ENCODE data around the gene COX6A1. TPM values are rescaled to one million over a fixed set of nuclear protein-coding genes. Genes with fewer than 3 reads are reported as not detected.
"Not testable (repeated sequence)": the region's sequence is repeated elsewhere in the genome, so short reads cannot be mapped to it uniquely, and the experiment has no call there.

Gene COX6A1
- total RNA-seq, 1 donor from 2014 or later: 119 TPM

DNA sequence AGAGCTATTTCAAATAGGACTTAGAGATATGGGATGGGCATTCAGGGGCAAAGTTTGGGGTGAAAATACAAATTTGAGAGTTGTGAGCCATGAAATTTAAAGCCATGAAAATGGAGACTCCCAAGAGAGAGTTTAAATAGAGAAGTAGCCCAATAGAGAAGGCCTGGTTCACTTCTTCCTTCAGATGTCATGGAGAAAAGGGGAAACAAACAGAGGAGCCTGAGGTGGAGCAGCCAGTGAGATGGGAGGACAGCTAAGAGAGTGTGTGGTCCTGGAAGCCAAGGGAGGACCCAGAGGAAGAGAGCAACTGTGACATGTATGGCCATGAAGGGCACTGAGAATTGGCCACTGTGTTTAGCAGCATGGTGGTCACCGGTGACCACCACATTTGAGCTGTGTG lies 45.7 kb downstream of the COX6A1 start:
- DNase-seq (no peak), ATAC-seq (ENCODE audit: poor library complexity) (no peak)
- intact Hi-C loops (cut with DNase I): no loop called here

DNA sequence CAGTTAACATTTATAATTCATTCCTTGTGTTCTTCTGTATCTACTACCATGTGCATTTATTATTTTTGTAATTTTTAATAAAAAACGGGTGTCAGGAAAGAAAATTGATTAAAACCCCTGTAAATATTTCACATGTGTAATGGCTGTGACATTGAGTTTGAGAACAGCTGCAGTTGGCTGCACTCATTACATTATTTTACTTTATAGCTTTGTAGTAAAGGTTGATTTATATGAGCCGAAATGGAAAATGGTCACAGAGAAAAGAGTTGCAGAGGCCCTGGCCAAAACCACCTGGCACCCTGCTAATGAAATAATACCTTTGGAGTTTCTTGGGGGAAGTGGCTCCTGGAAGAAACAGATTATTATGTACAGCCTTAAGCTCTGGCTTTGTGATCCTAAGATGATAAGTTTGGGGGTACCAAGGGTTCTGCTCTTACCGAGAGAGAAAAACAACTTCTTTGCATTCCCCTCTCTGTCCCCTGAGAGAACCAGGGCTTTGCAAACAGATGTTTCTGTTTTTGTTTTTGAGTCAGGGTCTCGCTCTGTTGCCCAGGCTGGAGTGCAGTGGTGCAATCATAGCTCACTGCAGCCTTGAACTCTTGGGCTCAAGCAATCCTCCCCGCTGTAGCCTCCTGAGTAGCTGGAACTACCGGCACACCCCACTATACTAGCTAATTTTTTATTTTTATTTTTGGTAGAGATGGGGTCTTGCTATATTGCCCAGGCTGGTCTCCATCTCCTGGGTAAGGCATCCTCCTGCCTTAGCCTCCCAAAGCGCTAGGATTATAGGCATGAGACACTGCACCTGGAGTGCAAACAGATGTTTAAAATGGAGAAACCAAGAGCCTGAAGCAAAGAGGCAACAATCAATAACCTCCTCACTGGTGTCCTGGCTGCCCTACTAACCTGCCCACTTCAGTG lies 48.3 kb downstream of the COX6A1 start:
- intact Hi-C loops (cut with DNase I): no loop called here
- ATAC-seq (ENCODE audit: poor library complexity) (no peak), DNase-seq (no peak)

- DNase-seq; intact Hi-C loops (cut with DNase I): not testable (repeated sequence)
These were observed 49.6 kb downstream of the COX6A1 start for GRCh38 chr12:120487552-120487951.

GRCh38 chr12:120488057-120488640 lies 50.2 kb downstream of the COX6A1 start:
- no peak for ATAC-seq (ENCODE audit: poor library complexity)
- no peak for DNase-seq
- intact Hi-C loops (cut with DNase I): no loop called here

More at GRCh38 chr12:120487552-120487951, 49.6 kb downstream of the COX6A1 start:
- ATAC-seq (ENCODE audit: poor library complexity): not testable (repeated sequence)

GRCh38 chr12:120489018-120489417 lies 51.1 kb downstream of the COX6A1 start:
- no peak for ATAC-seq (ENCODE audit: poor library complexity)
- DNase-seq: no peak
- intact Hi-C loops (cut with DNase I): no loop called here

DNA sequence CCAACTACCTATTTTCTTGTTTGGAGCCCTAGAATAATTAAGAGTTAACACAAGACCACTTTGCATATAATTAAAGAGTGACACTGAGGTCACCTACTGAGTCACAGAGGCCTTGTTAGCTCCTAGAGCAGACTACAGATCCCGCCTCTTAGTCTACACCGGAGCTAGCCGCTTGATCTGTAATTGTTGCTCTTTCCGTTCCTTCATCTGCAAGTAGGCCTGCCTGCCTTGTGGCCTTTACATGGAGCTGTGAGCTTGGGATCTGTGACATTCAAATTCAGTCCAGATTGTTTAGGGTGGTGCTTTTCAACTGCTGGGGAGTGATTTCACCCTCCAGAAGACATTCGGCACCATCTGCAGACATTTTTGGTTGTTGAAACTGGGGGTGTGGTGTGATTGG lies 52.4 kb downstream of the COX6A1 start:
- intact Hi-C loops (cut with DNase I): no loop called here
- DNase-seq (no peak), ATAC-seq (ENCODE audit: poor library complexity) (no peak)

Other genes starting within 250 kb of the COX6A1 start
- 30.5 TPM for gene GCN1, start 243.4 kb upstream of the COX6A1 start, total RNA-seq
- gene RPLP0, start 237.0 kb upstream of the COX6A1 start, total RNA-seq: 693 TPM
- 47.1 TPM for gene PXN, start 172.4 kb upstream of the COX6A1 start, total RNA-seq
- gene RNU4-2, start 146.2 kb upstream of the COX6A1 start, total RNA-seq: 41,112 TPM
- 3,793 TPM for gene RNU4-1, start 144.9 kb upstream of the COX6A1 start, total RNA-seq
- 8.6 TPM for gene SIRT4, start 135.8 kb upstream of the COX6A1 start, total RNA-seq
- gene PLA2G1B, start 110.3 kb upstream of the COX6A1 start, total RNA-seq: not detected
- 5.4 TPM for gene MSI1, start 68.9 kb upstream of the COX6A1 start, total RNA-seq
- 15.1 TPM for gene TRIAP1, start 8.3 kb downstream of the COX6A1 start, total RNA-seq
- 13.0 TPM for gene GATC, start 8.3 kb downstream of the COX6A1 start, total RNA-seq
- 38.9 TPM for gene SRSF9, start 31.6 kb downstream of the COX6A1 start, total RNA-seq
- 154 TPM for gene DYNLL1, start 58.0 kb downstream of the COX6A1 start, total RNA-seq
- 44.0 TPM for gene COQ5, start 91.0 kb downstream of the COX6A1 start, total RNA-seq
- gene RNF10, start 96.2 kb downstream of the COX6A1 start, total RNA-seq: 242 TPM
- 40.9 TPM for gene POP5, start 143.3 kb downstream of the COX6A1 start, total RNA-seq
- 6.5 TPM for gene CABP1, start 202.5 kb downstream of the COX6A1 start, total RNA-seq
- gene MLEC, start 249.0 kb downstream of the COX6A1 start, total RNA-seq: 125 TPM